NCI-H460 (cell line): ENCODE data around the gene KLHL36. TPM values are rescaled to one million over a fixed set of nuclear protein-coding genes. Genes with fewer than 3 reads are reported as not detected.

ENCODE experiments used
- DNase-seq: peaks from one replicate; pipeline ENCODE4 v3.0.0-alpha.2; 2016; ENCODE audit warnings: low read depth; ENCODE audit errors: extremely low read depth
- total RNA-seq: library from RNA; depleted of rRNA; stranded (reverse); fragments of >200 nt; shearing (Covaris generic); gene quantifications from 2 replicates; pipeline ENCODE4 v1.2.3, GENCODE V29; 2014

Gene KLHL36
- total RNA-seq, 1 experiment from 2014 or later = 23.5 TPM

DNA sequence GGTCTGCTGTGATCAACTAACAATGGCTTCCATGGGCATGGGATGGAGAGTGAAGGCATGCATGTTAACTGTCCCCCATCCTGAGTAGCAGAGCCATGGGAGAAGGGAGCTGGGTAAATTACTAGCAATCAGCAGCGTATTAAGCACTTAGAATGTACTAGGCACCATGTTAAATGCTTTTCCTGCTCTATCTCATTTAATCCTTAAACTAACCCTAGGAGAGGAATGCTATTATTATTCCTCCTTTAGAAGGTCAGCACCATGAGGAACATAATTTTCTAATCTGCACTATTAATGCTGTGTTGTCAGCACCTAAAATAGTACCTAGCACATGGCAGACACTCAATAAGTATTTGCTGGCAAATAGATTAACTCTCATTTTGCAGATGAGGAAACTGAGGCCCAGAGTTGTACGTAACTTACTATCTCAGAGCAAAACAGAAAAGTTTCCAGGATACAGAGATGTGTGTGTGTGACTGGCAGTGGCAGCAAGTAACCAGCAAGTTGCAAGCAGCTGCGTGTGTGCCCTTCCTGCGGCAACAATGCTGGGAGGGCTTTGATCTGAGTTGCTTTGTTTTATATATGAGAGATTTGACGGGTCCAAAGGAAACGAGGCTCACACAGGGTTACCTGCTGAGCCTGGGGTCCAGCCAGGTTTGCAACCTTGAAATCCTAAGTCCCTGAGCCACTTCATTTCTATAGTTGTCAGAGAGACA is 6.5 kb upstream of the KLHL36 start:
- no peak for DNase-seq

DNA sequence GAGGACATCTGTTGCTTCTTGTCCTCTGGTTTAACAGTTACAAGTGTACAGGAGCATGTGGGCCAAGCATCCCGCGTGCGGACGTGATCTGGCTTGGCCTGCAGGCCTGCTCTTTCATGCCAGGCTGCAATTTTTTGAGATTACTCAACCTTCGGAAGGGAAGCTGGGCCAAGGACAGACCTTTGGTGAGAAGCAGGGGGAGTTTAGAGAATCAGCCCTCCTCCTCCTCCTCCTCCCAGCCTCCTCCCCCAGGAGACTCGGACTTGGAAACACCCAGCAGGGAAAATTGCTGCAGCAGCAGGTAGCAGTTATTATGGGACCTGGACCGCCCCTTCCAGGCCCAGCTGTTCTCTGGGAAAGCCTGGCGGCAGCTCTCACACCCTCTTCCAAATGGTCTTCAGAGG is 5.1 kb upstream of the KLHL36 start:
- DNase-seq = no peak

DNA sequence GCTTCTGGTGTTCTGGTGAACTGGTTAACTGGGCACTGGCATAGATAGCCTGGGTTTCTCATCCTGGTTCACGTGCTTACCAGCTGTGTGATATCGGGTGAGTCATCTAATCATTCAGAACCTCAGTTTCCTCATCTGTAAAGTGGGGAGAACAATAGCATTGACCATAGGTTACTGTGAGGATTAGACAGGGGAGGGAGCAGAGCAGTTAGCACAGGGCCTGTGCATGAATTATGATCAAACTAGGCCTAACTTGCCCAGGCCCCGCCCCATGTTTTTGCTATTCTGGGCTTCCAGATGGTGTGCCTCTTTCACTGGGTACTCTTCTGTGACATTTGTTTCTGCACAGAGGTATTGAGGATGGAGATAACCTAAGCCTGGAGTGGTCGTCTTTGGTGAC is 4.6 kb upstream of the KLHL36 start:
- DNase-seq = no peak

DNA sequence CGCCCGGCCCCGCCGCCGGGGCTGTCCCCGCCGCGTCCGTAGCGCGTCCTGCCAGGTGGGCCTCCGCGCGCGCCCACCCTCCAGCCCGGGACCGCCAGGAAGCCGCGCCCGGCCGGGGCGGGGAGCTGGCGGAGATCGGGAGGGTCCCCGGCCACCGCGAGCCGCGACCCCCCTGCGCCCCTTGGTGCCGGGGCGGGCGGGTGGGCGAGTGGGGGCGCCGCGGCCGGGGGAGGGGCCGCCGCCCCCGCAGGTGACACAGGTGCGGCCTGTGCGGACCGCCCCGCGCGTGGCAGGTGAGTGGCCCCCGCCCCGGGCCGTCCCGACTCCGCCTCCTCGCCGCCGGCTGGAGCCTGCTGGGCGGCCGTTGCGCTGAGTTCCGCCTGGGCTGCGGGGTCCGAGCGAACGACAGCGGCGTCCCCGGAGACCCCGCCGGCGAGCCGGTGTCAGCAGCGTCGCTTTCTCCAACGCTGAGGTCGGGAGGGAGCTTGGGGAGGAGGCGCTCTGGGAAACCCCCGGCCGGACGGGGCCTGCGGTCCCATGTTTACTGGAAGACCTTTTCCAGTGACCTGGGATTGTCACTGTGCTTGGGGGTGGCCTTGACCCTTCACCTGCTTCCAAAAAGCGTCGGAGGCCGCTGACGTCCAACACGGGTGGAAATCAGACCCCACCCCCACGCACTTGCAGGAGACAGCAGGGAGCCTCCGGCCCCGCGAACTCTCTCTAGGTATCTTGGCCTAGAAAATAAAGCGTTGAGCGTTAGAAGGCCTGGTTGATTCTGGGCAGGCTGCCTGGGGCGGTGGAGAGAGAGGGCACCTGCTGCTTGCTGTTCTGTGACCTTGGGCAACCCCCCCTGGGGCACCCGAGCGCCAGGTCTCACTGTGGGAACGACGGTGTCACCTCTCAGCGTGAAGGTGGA is 542 bp downstream of the KLHL36 start:
- DNase-seq = no peak

DNA sequence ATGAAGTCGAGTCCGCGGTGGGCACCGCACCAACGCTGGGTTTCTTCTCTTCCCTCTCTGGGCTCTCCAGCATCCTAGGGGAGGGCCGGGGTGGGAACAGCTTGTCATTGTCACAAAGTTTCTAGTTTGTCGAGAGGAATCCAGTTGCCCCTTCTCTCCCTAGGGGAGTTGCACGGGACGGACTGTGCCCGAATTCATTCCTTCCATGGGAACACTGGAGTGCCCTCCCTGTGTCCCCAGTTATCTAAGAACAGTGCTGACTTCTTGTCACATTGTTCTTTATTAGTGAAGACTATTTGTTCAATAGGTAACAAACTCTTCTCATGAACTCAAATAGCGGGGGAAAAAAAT is 1.2 kb downstream of the KLHL36 start:
- no peak for DNase-seq

DNA sequence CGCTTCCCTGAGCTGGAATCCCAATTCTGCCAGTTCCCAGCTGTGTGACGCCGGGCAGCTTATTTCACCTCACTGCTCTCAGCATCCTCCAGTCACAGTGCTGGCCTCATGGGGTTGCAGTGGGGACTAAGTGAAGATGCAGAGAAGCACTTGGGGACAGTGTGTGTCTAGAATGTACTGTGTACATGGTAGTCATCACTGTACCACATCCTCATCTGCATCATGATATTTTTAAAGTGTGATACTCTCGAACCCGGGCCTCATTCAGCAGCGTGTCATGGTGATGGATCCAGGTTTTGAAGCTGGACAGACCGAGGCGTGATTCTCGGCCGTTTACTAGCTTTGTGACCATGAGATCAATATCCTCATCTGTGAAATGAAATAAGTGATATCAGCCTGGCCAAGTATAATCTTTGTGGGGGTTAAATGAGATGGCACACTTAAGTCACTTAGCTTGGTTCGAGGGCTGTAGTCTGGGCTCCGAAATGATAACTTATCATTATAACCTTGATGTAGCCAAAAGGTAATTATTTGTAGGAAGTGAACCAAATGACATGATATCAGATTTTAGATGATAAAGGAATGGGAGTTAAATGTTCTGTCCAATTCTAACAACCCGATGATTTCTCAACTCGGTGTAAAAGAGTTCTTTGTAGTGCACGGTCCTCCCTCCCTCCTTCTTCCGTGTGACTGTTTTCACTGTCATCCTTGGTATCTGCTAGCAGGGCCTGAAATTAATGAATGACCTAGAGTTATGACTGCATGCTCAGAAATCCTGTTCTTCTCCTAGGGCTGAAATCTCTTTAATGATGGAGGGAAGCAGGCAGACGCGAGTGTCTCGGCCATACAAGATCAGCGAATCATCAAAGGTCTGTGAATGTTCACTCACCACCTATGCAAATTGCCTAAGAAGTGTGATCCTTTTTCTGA is 2.0 kb downstream of the KLHL36 start:
- no peak for DNase-seq

DNA sequence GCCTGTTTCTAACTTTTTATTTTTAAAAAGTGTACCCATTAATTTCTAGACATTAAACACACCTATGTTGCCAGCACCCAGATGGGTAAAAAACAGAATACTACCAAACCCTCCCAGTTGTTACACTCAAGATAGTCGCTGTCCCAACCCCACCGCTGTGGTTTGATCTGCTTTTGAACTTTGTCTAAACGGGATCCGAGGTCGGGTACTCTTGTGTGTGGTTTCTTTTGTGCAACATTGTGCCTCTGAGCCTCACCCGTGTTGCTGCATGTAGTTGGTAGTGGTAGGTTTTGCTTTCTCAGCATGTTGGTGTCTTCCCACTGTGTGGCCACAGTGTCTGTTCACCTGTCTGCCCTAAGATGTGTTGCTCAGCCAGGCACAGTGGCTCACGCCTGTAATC is 4.3 kb downstream of the KLHL36 start:
- no peak for DNase-seq

DNA sequence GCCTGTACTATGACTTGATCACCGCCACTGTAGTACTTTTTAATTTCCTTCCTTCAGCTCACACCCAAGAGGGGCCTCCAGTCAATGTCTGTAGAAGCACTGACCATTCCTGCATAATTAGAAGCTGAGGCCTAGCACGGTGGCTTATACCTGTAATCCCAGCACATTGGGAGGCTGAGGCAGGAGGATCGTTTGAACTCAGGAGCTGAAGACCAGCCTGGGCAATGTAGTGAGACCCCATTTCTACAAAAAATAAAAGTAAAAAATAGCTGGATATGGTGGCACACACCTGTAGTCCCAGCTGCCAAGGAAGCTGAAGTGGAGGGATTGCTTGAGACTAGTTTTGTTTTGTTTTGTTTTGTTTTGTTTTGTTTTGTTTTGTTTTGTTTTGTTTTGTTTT is 5.9 kb downstream of the KLHL36 start:
- DNase-seq = no peak

DNA sequence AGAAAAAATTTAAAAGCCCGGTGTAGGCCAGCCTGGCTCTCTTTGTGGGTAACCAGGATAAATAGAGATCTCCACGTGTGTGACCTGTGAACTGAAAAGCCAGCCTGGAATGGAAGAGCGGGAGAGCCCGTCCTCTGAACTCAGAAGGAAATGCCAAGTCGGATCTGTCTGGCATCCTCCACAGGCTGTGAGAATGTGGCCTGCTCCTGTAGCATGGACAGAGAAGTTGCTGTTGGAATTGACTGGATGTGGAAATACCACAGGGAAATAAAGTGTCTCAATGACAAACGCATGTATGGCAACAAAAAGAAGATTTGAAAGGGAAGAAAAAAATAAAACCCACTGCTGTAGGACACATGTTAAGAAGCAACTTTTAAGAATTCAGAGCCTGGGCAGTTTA is 6.7 kb downstream of the KLHL36 start:
- no peak for DNase-seq

DNA sequence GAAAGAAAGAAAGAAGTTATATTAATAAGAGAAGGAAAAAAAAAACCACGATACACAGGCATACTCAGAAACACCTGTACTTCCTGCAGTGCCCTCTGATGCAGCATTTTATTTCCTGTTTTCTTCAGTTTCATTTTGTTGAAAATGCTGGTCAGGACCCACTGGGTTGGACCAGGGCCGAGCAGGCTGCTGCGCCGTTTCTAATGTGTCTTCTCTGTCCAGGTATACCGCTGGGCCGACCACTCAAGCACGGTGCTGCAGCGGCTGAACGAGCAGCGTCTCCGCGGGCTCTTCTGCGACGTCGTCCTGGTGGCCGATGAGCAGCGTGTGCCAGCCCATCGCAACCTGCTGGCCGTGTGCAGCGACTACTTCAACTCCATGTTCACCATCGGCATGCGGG is 8.3 kb downstream of the KLHL36 start:
- no peak for DNase-seq

DNA sequence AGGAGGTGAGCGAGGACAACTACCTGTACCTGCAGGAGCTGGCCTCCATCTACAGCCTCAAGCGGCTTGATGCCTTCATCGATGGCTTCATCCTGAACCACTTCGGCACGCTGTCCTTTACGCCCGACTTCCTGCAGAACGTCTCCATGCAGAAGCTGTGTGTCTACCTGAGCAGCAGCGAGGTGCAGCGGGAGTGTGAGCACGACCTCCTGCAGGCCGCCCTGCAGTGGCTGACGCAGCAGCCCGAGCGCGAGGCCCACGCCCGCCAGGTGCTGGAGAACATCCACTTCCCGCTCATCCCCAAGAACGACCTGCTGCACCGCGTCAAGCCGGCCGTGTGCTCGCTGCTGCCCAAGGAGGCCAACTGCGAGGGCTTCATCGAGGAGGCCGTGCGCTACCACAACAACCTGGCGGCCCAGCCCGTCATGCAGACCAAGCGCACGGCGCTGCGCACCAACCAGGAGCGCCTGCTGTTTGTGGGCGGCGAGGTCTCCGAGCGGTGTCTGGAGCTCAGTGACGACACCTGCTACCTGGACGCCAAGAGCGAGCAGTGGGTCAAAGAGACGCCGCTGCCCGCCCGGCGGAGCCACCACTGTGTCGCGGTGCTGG is 9.0 kb downstream of the KLHL36 start:
- DNase-seq = no peak

DNA sequence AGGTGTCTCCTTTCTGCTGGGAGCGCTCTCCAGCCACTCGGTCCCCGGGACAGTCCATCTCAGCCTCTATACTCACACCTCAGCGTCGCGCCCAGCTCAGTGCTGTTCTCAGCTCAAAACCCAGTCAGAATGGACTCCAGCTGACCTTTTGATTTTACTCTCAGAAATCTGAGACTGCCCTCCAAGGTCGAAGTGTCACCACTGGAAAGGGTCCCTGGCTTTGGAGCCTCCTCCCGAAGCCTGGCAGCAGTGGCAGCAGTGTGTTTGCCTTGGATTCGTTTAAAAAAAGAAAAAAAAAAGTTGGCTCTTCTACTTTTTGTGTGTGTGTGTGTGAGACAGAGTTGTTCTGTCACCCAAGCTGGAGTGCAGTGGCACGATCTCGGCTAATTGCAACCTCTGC is 10.4 kb downstream of the KLHL36 start:
- no peak for DNase-seq

DNA sequence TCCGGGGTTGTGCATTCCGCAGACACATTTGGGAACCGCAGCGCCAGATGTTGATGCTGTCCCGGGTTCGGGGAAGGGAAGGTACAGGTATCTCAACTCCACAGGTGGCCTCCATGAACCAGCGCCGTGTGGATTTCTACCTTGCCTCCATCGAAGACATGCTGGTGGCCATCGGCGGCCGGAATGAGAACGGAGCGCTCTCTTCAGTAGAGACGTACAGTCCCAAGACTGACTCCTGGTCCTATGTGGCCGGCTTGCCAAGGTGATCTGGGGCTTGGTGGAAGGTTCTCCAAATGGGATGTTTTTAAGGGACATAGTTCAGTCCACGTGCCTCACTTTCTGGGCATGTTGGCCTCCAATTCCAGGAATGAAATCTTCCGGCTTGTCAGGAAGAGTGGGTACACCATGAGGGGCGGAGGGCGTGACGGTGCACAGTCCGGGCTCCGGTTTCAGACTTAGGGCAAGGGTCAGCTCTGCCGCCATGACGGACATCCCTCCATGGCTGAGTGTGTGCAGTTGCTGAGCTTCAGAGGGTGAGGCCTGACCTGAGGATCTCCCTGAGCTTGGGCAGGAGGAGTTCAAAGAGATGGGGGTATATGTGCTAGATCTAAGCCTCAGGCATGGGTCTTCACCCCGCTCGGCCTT is 11.5 kb downstream of the KLHL36 start:
- no peak for DNase-seq

DNA sequence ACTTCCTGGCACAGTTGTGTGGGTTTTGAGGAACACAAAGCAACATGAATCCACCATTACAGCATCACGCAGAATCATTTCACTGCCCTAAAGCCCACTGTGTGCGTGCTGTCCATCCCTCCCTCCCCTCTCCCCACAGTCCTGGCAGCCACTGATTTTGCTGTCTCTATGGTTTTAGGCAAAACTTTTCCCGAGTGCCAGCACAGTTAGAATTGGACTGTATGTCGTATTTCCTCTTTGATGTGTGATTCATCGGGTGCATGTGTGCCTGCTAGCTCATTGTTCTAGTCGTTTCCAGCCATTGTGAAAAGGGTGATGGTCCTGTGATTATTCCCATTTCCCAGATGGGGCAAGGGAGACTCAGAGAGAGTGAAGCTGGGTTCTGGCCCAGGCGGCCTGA is 12.7 kb downstream of the KLHL36 start:
- DNase-seq = no peak

DNA sequence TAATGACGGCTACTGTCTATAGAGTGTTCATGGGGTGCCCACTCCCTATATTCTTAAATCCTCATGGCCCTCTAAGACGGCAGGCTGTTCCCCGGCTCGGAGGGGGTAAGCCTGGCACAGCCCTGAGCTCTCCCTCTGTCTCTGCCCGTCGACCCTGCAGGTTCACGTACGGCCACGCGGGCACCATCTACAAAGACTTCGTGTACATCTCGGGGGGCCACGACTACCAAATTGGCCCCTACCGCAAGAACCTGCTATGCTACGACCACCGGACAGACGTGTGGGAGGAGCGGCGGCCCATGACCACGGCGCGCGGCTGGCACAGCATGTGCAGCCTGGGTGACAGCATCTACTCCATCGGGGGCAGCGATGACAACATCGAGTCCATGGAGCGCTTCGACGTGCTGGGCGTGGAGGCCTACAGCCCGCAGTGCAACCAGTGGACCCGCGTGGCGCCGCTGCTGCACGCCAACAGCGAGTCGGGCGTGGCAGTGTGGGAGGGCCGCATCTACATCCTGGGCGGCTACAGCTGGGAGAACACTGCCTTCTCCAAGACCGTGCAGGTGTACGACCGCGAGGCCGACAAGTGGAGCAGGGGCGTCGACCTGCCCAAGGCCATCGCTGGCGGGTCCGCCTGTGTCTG is 13.2 kb downstream of the KLHL36 start:
- DNase-seq = no peak

DNA sequence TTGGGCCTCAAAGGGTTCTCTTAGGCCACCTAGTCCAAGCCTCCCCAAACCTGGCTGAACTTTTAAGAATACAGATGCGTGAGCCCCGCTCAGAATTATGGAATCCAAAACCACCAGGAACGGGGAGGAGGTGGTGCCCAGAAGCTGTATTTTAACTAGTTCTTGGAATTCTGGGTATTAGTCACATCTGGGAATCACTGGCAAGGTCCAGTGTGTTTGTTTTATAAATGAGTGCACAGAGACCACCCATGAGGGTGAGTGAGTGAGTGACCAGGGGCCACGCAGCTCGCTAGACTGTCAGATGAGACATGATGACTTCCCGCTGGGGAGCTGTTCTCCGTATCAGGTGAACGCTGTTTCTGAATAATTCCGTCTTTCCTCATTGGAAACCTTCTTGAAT is 14.2 kb downstream of the KLHL36 start:
- DNase-seq = no peak

DNA sequence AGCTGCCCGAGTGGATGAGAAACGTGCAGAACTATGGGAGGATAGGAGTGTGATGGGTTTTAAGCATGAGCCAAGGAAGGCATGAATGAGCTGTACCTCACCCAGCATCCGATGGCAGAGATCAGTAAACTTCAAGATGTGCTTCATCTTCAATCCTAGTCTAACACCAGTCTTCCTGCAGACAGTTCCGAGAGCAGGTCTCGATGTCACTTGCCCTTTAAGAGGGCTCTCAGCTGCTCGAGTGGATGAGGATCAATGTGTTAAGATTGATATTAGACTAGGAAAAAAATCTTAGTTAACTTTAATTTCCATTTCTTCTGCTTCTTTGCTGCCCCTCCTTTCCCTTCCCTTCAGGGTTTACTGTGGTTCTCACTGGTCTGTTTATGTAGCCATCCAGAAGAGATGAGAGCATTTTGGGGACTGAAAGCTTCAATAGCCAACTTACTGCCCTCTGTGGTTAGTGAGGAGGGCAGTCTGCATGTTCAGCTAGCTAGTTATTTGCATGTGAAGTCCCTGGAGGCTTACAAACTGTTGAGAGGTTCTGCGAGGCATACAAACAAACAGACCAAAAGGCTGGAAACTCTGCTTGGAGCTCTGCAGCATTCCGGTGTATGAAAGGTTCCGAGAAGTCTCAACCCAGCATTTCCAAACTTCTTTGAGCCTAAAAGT is 15.3 kb downstream of the KLHL36 start:
- DNase-seq = no peak

DNA sequence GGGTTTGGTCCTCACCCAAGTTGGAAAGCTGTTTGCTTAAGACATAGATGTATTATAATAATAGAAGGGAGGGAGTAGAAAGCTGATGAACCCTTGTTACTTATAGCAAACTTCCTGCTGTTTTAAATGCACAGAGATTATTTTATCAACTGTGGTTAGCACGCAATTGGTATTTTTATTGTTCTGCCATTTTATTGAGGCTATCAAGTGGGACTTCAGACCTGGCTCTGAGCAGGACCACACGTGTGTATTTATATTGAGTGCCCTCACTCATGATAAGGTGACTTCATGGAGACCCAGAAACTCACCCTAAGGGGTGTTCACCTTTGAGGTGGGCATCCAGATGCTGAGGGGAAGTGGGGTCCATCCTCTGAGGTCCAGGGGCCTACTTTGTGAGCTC is 17.0 kb downstream of the KLHL36 start:
- DNase-seq = no peak

DNA sequence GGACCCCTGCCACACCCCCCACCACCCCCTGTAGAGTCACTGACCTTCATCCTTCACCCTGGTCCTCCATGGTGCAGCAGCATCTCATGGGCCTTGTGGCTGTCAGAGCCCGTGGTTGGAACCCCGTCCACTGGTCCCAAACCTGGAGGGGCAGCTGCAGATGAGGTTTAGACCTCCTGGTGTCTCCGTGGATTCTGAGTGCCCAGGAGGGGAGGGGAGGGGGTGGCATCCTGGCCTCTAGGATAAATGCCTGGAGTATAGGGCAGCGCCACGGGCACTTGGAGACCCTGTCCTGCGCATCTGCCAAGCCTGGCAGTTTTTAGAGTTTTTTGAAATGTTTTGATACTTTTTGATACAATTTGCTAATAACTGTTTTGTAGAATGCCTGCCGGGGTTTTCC is 17.5 kb downstream of the KLHL36 start:
- no peak for DNase-seq
